SK-N-MC (cell line): Measurements from ENCODE around the gene RRBP1.

Experiments
- EZH2 ChIP-seq: fragments of 200-600 bp; sonication (generic); IDR thresholded peaks from one replicate; pipeline ENCODE4 v1.6.1; 2017; ENCODE audit warnings: antibody characterized with exemption
- FOXP2 ChIP-seq: optimal IDR thresholded peaks from 2 replicates; pipeline ENCODE3; 2011; ENCODE audit warnings: mild to moderate bottlenecking, moderate library complexity; ENCODE audit not compliant: insufficient read depth; ENCODE audit errors: extremely low read length, control extremely low read depth
- POLR2AphosphoS5 ChIP-seq: IDR thresholded peaks from 2 replicates; pipeline ENCODE4 v1.6.1; 2012; ENCODE audit warnings: mild to moderate bottlenecking, low read depth, low read length, borderline replicate concordance

- TF ChIP-seq POLR2AphosphoS5 = no peak
- no peak for TF ChIP-seq EZH2
- TF ChIP-seq FOXP2 = no peak
Observed at GRCh38 chr20:17583126-17583525, 98.9 kb downstream of the RRBP1 start.
